BJ (cell line): ENCODE data around the gene NSUN3. TPM values are rescaled to one million over a fixed set of nuclear protein-coding genes. Genes with fewer than 3 reads are reported as not detected.
A peak's percentile ranks its signal among the peaks of the same experiment; 100 is the strongest.
"Not testable (repeated sequence)": the region's sequence is repeated elsewhere in the genome, so short reads cannot be mapped to it uniquely, and the experiment has no call there.

Experiments
- CTCF ChIA-PET: fragments of 350-600 bp; formaldehyde crosslinking; extraction: SDS; loops from one replicate; lab custom pipeline; 2021; ENCODE audit warnings: antibody characterized with exemption, inconsistent platforms; lab: Yijun Ruan, JAX
- POLR2A ChIA-PET: fragments of 300-600 bp; sonication (Branson Sonifier 250); formaldehyde crosslinking; extraction: SDS; loops from one replicate; lab custom pipeline; 2021; ENCODE audit warnings: antibody characterized with exemption; lab: Charles Lee
- DNase-seq: peaks from one replicate; pipeline ENCODE4 v3.0.0-alpha.2; 2011; ENCODE audit warnings: low read depth
- H3K27me3 ChIP-seq: 2 replicates; pipeline ENCODE4 v1.6.0; 2011; ENCODE audit warnings: low read length; ENCODE audit not compliant: control insufficient read depth, insufficient read depth
- H3K36me3 ChIP-seq: 2 replicates; pipeline ENCODE4 v1.5.1; 2011; ENCODE audit warnings: low read length; ENCODE audit not compliant: control insufficient read depth, insufficient read depth
- H3K4me3 ChIP-seq: 2 replicates; pipeline ENCODE4 v1.5.1; 2011; ENCODE audit warnings: low read depth, mild to moderate bottlenecking, control low read depth, low read length
- CTCF ChIP-seq: IDR thresholded peaks from 2 replicates; pipeline ENCODE4 v1.5.1; 2011; ENCODE audit warnings: low read depth, mild to moderate bottlenecking, control low read depth, inconsistent platforms, low read length, moderate library complexity; ENCODE audit not compliant: insufficient read depth
- polyA plus RNA-seq: library from polyadenylated mRNA; depleted of rRNA; stranded (reverse); fragments of >200 nt; gene quantifications from 2 replicates; pipeline ENCODE4 v1.2.3, GENCODE V29; 2011

Gene NSUN3
- polyA plus RNA-seq, 1 experiment, result 8.7 TPM

- H3K36me3 ChIP-seq, result no peaks in the 10 kb centered on the region; the same call in 1 of the 2 replicates
- POLR2A ChIA-PET, result no interaction called here
- no peak overlapping the region for H3K4me3 ChIP-seq
- CTCF ChIA-PET, result no interaction called here
- H3K27me3 ChIP-seq, result no peaks in the 10 kb centered on the region
- no peak for TF ChIP-seq CTCF
- DNase-seq, result no peak
Measured at GRCh38 chr3:94106268-94106667, 43.4 kb downstream of the NSUN3 start.

GRCh38 chr3:94110232-94110631, 47.4 kb downstream of the NSUN3 start:
- H3K4me3 ChIP-seq, H3K36me3 ChIP-seq, DNase-seq, H3K27me3 ChIP-seq, CTCF ChIA-PET, POLR2A ChIA-PET: not testable (repeated sequence)

- POLR2A ChIA-PET, result no interaction called here
Measured at GRCh38 chr3:94110854-94111253, 48.0 kb downstream of the NSUN3 start.

GRCh38 chr3:94114666-94115065, 51.8 kb downstream of the NSUN3 start:
- CTCF ChIA-PET, result interaction anchor here (0.8 kb wide), 1 partner anchor 134 kb away, joined by 3 read pairs; no protein-coding TSS in a partner anchor
- POLR2A ChIA-PET, result no interaction called here

More at GRCh38 chr3:94110854-94111253, 48.0 kb downstream of the NSUN3 start:
- TF ChIP-seq CTCF, result no peak
- DNase-seq, result no peak
- Histone ChIP-seq H3K27me3 (no peaks in the 10 kb centered on the region), H3K36me3 (no peaks in the 10 kb centered on the region), H3K4me3 (no peak overlapping the region)
- CTCF ChIA-PET, result interaction anchor here (1.0 kb wide), 1 partner anchor 124 kb away, joined by 3 read pairs; no protein-coding TSS in a partner anchor

GRCh38 chr3:94115482-94115881, 52.6 kb downstream of the NSUN3 start:
- DNase-seq, result no peak
- TF ChIP-seq CTCF, result peak; percentile 50
- CTCF ChIA-PET, result no interaction called here
- Histone ChIP-seq H3K4me3 (no peak overlapping the region), H3K36me3 (no peaks in the 10 kb centered on the region), H3K27me3 (no peaks in the 10 kb centered on the region)
- POLR2A ChIA-PET, result no interaction called here

More at GRCh38 chr3:94114666-94115065, 51.8 kb downstream of the NSUN3 start:
- Histone ChIP-seq H3K27me3 (no peaks in the 10 kb centered on the region), H3K36me3 (no peaks in the 10 kb centered on the region), H3K4me3 (no peak overlapping the region)
- no peak for DNase-seq
- no peak for TF ChIP-seq CTCF

- TF ChIP-seq CTCF, result no peak
- Histone ChIP-seq H3K36me3 (no peaks in the 10 kb centered on the region), H3K27me3 (no peaks in the 10 kb centered on the region), H3K4me3 (no peak overlapping the region)
- CTCF ChIA-PET, result no interaction called here
- DNase-seq, result no peak
- POLR2A ChIA-PET, result no interaction called here
Measured at GRCh38 chr3:94117729-94118128, 54.9 kb downstream of the NSUN3 start.
